Esophagus squamous epithelium (tissue), 5 donors: Measurements from ENCODE around the gene CD58. TPM values are rescaled to one million over a fixed set of nuclear protein-coding genes. Genes with fewer than 3 reads are reported as not detected.
A peak's percentile ranks its signal among the peaks of the same experiment; 100 is the strongest.

Source experiments
- DNase-seq: peaks from one replicate; lab custom pipeline; 2025; lab: John Stamatoyannopoulos, UW
- H3K27ac ChIP-seq, 4 donors: fragments of 200-600 bp; sonication (generic); one replicate each; pipeline ENCODE4 v1.5.1; 2016 to 2019; ENCODE audit warnings: mild to moderate bottlenecking in 1 of 4
- H3K27me3 ChIP-seq, 4 donors: fragments of 200-600 bp; sonication (generic); 1 replicate in 3 of 4; 2 replicates in 1 of 4; pipeline versions ENCODE4 v1.5.1 to v1.6.0; 2017 to 2021; ENCODE audit warnings: antibody characterized with exemption in 1 of 4
- H3K36me3 ChIP-seq, 3 donors: fragments of 200-600 bp; sonication (generic); one replicate each; pipeline ENCODE4 v1.5.1; 2016 to 2019
- H3K4me1 ChIP-seq, 3 donors: fragments of 200-600 bp; sonication (generic); one replicate each; pipeline ENCODE4 v1.5.1; 2017 to 2019
- H3K4me3 ChIP-seq, 4 donors: fragments of 200-600 bp; sonication (generic); 1 replicate in 3 of 4; 2 replicates in 1 of 4; pipeline ENCODE4 v1.5.1; 2016 to 2019; ENCODE audit warnings: mild to moderate bottlenecking in 2 of 4, moderate library complexity in 1 of 4
- H3K9me3 ChIP-seq, 3 donors: fragments of 200-600 bp; sonication (generic); one replicate each; pipeline ENCODE4 v1.5.1; 2016 to 2019
- CTCF ChIP-seq, 6 experiments: fragments of 450-650 bp in 4 of 6; fragments of 200-600 bp in 2 of 6; sonication (generic) in 2 of 6; IDR thresholded peaks; one replicate each; pipeline ENCODE4 v1.5.1; 2016 to 2019; ENCODE audit warnings: antibody characterized with exemption in 6 of 6, mild to moderate bottlenecking in 4 of 6, moderate library complexity in 4 of 6
- POLR2A ChIP-seq, 4 donors: fragments of 450-650 bp; IDR thresholded peaks; one replicate each; pipeline ENCODE4 v1.6.1; 2017; ENCODE audit warnings: antibody characterized with exemption in 4 of 4, mild to moderate bottlenecking in 4 of 4, moderate library complexity in 3 of 4
- WGBS, 2 donors: methylation state at CpG; one replicate each; pipeline ENCODE4 v1.1.5; 2018; 5-methylcytosine and 5-hydroxymethylcytosine counted together
- intact Hi-C: fragments of 100-400 bp; cut with DNase I; formaldehyde crosslinking; loops from one replicate; pipeline ENCODE4 v1.15.0; 2022
- total RNA-seq, 4 donors: library from RNA; depleted of rRNA; stranded (reverse); fragments of >200 nt; gene quantifications; one replicate each; pipeline ENCODE4 v1.1.0, GENCODE V29; 2016
- donor health status: DM: yes; HTN: yes; CAD: no.

Gene CD58
- total RNA-seq, 4 donors from 2014 or later: 19.4 to 54.4 (median 32.5) TPM

- no peaks in the 10 kb centered on the region for H3K9me3 ChIP-seq
- no peaks in the 10 kb centered on the region for H3K36me3 ChIP-seq
- H3K4me1 ChIP-seq: peaks cover 0 to 43% (median 6%) of the 10 kb centered on the region in 3 donors
- intact Hi-C loops: loop anchor here (5.0 to 10.0 kb wide), 2 partner anchors 122 to 335 kb away; no protein-coding TSS in a partner anchor
- H3K27me3 ChIP-seq: no peaks in the 10 kb centered on the region
- no peak overlapping the region for H3K4me3 ChIP-seq
- no peak overlapping the region for H3K27ac ChIP-seq
- TF ChIP-seq CTCF (IDR thresholded peaks at IDR 0.05): no peak
- no peak for DNase-seq
Observed at GRCh38 chr1:116487031-116487430, 83.8 kb downstream of the CD58 start.

GRCh38 chr1:116486424-116486823 is 84.4 kb downstream of the CD58 start:
- no peak for DNase-seq
- H3K36me3 ChIP-seq: no peaks in the 10 kb centered on the region
- intact Hi-C loops: loop anchor here (5.0 to 10.0 kb wide), 2 partner anchors 122 to 334 kb away; no protein-coding TSS in a partner anchor
- no peaks in the 10 kb centered on the region for H3K9me3 ChIP-seq
- 58 to 65% methylated on average over 3 of the region's 3 CpGs for WGBS, 2 donors
- no peak overlapping the region for H3K27ac ChIP-seq
- no peak overlapping the region for H3K4me3 ChIP-seq
- TF ChIP-seq CTCF (IDR thresholded peaks at IDR 0.05) (no peak), POLR2A (IDR thresholded peaks at IDR 0.05) (no peak)
- peaks cover 0 to 43% (median 6%) of the 10 kb centered on the region in 3 donors for H3K4me1 ChIP-seq
- H3K27me3 ChIP-seq: no peaks in the 10 kb centered on the region

GRCh38 chr1:116485976-116486375 is 84.8 kb downstream of the CD58 start:
- Histone ChIP-seq H3K27me3 (no peaks in the 10 kb centered on the region), H3K4me1 (peaks cover 0 to 43% (median 6%) of the 10 kb centered on the region in 3 donors), H3K36me3 (no peaks in the 10 kb centered on the region), H3K27ac (no peak overlapping the region), H3K9me3 (no peaks in the 10 kb centered on the region), H3K4me3 (no peak overlapping the region)
- WGBS, 2 donors: 93 to 100% methylated on average over 2 of the region's 2 CpGs
- TF ChIP-seq POLR2A (IDR thresholded peaks at IDR 0.05): no peak
- TF ChIP-seq CTCF (IDR thresholded peaks at IDR 0.05): no peak
- intact Hi-C loops: loop anchor here (5.0 to 10.0 kb wide), 2 partner anchors 121 to 334 kb away; no protein-coding TSS in a partner anchor
- no peak for DNase-seq

GRCh38 chr1:116485071-116485735 is 85.6 kb downstream of the CD58 start:
- intact Hi-C loops: loop anchor here (5.0 to 10.0 kb wide), 2 partner anchors 120 to 333 kb away; no protein-coding TSS in a partner anchor
- H3K27me3 ChIP-seq: no peaks in the 10 kb centered on the region
- TF ChIP-seq POLR2A (IDR thresholded peaks at IDR 0.05): no peak
- peak; percentile 72 to 95 (median 91) for TF ChIP-seq CTCF (IDR thresholded peaks at IDR 0.05)
- no peak for DNase-seq
- H3K27ac ChIP-seq: no peak overlapping the region
- H3K9me3 ChIP-seq: no peaks in the 10 kb centered on the region
- no peak overlapping the region for H3K4me3 ChIP-seq
- H3K4me1 ChIP-seq: peaks cover 0 to 42% (median 6%) of the 10 kb centered on the region in 3 donors
- 33 to 60% methylated on average over 3 to 6 of the region's 6 CpGs for WGBS, 2 donors
- H3K36me3 ChIP-seq: no peaks in the 10 kb centered on the region
